IMR-90 (cell line): Measurements from ENCODE around the gene FFAR2.

Experiments used
- POLR2A ChIP-seq: IDR thresholded peaks from 2 replicates; pipeline ENCODE4 v1.6.1; 2012; ENCODE audit warnings: mild to moderate bottlenecking, low read depth, low read length
- TF ChIP-seq, protein P1 (sequence below): conservative IDR thresholded peaks from 2 replicates; pipeline ENCODE4 v1.5.1; 2012; ENCODE audit warnings: mild to moderate bottlenecking, low read depth, low read length, improper control_type of control experiment

DNA sequence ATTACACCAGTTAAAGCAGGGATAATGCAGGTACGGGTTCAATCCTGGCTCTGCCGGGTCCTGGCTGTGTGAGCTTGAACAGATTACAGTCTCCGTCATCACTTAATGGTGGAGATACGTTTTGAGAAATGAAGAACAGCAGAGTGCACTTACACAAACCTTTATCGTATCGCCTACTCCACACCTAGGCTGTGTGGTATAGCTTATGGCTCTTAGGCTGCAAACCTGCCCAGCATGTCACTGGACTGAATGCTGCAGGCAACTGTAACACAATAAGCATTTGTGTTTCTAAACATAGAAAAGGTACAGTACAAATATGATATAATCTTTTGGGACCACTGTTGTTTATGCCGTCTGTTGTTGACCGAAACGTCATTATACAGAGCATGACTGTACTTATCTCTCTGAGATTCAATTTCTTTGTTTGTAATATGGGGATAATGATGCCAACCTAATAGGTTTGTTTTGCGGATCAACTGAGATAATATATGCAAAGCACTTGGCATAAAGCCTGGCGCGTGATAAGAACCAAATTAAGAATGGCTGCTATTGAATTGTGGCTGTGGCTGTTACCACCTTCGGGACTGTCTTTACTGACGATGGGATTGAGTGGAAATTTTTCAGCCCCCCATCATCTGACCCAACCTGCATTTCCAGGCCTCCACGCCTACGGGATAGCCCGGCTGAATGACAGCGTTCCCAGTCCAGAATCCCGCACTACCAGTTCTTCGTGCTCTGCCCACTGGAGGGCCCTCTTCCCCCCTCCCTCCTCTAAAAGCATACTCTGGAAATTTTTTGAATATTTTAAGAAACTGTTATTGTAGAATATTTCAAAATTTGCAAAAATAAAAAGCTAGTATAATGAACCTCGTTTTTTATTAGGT, 31.0 kb downstream of the FFAR2 start:
- TF ChIP-seq, protein P1, sequence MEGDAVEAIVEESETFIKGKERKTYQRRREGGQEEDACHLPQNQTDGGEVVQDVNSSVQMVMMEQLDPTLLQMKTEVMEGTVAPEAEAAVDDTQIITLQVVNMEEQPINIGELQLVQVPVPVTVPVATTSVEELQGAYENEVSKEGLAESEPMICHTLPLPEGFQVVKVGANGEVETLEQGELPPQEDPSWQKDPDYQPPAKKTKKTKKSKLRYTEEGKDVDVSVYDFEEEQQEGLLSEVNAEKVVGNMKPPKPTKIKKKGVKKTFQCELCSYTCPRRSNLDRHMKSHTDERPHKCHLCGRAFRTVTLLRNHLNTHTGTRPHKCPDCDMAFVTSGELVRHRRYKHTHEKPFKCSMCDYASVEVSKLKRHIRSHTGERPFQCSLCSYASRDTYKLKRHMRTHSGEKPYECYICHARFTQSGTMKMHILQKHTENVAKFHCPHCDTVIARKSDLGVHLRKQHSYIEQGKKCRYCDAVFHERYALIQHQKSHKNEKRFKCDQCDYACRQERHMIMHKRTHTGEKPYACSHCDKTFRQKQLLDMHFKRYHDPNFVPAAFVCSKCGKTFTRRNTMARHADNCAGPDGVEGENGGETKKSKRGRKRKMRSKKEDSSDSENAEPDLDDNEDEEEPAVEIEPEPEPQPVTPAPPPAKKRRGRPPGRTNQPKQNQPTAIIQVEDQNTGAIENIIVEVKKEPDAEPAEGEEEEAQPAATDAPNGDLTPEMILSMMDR: no peak
- TF ChIP-seq POLR2A: no peak
